NCI-H510A (cell line): ENCODE data around the gene DCLK1.

ENCODE experiments used
- DNase-seq: peaks from one replicate; lab custom pipeline; 2025; lab: John Stamatoyannopoulos, UW

The DCLK1 gene

DNA sequence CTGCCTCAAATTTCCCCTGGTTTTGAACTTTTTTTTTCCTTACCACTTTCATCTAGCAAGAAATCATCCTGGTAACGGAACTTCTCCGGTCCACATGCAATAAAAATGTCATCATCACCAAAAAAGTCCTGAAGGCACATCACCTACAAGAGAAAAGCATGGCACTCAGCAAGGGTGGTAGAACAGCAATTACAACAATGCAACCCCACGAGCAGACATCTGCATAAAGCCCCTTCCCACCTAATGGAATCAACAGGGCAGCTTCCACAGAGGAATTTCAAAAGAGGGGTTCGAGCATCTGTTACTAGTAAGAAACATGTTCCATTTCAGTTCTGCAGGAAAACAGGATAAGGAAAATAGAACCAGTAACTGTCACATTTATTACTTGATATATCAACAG, 183.9 kb downstream of the DCLK1 start:
- no peak for DNase-seq

DNA sequence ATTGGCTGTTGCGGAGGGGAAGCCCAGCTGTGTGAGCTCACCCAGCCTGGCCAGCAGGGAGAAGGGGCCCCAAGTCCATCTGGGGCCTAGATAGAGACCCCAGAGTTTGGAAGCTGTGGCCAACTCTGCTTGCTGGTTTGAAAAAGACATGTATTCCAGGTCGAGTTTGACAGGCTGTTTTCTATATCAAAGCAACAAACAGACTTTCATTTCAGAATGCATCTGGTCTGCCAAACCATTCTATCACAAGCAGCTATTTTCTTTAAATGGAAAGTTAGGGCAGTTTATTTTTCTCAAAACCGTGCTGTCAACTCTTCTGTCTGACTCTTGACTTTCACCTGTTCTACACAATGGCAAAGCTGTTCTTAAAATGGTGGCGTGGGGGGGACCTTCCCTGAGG, 185.8 kb downstream of the DCLK1 start:
- DNase-seq = no peak

DNA sequence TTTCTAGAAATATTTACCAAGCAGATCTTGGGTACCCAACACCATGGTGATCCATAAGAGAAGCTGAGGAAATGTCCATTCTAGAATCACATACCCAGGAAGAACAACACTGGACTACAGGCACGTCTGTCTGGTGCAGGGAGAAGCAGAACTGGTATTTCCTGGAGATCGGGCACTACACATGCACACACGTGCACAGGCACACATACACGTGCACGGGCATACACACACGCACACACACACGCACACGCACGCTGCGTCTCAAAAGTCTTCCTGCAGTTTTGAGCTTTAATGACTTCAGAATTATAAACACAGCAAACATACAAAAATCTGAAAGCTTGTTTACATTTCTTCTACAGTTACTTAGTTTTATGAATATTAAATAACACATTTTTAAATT, 189.8 kb downstream of the DCLK1 start:
- DNase-seq = no peak

GRCh38 chr13:35940734-35941133, 190.4 kb downstream of the DCLK1 start:
- DNase-seq = no peak

DNA sequence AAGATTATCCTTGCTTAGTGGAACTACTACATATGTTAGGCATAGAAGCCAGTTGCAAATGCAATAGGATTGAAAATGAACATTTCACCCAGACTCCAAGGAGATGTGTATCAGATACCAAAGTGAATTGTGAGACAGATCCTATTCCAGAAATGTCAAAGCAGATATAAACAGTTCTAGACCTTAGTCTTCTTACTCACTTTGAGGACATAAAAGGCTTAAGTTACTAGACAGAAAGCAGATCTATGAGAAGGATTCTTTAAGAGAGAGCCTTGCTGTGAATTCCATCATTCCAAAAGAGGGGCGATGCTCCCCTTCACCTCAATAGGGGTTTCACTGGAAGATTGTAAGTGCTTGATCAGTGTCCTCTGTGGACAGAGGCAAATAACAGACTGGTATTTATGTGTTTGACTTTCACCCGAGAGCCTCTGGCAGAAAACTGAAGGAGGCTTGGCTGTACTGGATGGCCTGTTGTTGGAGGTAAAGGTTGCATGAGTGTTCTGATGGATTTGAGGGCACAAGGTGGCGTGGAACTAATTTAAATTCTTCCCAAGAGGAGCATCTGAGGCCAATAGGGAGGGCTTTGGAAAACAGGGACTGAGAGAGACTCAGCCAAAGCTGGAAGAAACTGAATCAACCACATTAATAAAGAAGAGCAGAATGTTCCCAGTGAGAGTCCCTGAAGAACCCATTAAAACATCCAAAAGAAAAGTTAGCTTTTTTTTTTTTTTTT, 194.8 kb downstream of the DCLK1 start:
- DNase-seq = no peak

- no peak for DNase-seq
These were observed 200.2 kb downstream of the DCLK1 start for GRCh38 chr13:35930665-35931631.

DNA sequence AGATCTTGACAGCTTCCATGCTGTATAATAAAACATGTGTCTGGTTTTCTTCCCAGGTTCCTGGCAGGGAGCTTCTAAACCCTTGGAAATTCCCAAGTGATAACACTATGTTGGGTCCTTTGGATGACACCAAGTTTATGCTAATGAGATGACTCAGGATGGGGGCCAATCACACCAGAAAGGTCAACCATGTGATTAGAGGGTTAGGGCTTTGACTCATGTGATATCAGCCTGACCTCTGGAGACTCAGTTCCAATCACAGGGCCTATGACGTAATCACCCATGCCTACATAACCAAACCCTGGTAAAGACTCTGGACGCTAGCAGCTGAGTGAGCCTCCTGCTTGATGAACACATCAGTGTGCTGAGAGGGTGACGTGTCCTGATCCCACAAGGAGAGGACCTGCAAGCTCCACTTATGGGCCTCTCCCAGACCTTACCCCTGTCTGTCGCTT, 203.6 kb downstream of the DCLK1 start:
- DNase-seq = no peak

DNA sequence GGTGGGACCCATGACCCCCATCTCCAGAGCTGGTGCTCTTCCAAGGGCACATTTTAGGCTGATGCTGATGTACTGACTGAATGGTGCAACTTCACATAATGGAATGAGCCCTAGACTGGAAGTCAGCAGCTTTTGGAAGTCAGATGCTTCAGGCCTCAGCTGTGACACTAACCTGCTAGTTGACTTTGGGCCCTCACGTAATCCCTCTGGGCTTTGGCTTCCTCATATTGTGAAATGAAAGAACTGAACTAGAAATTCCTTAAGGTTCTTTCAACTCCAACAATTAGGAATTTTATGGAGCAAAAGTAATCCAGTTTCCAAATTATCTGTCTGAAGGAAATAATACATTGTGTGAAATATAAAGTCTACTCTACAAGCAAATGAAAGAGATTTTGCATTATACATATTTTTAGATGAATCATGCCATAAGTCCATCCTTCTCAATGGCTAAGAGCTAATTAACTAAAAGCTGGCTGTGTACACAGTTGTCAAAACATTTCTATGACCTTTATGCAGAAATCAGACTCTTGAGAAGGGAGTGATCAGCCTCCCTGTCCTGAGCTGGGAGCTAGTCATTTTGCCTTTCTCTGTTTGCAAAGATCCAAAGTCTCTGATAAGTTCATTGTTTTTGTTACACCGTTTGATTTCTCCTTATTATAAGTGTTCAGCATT, 204.2 kb downstream of the DCLK1 start:
- DNase-seq = no peak

- no peak for DNase-seq
These were observed 205.5 kb downstream of the DCLK1 start for GRCh38 chr13:35925669-35926068.

GRCh38 chr13:35923347-35923746, 207.8 kb downstream of the DCLK1 start:
- no peak for DNase-seq

DNA sequence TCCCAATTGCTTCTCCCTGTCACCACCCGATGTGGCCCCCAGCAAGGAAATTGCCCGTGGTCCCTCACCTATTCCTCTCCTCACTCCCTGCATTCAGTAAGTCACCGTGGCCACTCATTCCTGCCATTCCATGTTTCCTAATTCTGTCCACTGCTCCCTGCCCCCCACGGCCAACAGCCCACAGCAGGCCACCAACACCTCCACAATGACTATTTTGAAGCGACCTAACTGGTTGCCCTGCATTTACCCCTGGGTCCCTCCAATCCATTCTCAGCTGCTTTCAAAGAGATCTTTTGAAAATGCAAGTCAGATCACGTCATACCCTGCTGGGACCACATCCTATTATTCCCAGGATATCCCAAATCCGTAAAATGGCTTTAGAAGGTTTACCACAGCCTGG, 210.4 kb downstream of the DCLK1 start:
- DNase-seq = no peak

DNA sequence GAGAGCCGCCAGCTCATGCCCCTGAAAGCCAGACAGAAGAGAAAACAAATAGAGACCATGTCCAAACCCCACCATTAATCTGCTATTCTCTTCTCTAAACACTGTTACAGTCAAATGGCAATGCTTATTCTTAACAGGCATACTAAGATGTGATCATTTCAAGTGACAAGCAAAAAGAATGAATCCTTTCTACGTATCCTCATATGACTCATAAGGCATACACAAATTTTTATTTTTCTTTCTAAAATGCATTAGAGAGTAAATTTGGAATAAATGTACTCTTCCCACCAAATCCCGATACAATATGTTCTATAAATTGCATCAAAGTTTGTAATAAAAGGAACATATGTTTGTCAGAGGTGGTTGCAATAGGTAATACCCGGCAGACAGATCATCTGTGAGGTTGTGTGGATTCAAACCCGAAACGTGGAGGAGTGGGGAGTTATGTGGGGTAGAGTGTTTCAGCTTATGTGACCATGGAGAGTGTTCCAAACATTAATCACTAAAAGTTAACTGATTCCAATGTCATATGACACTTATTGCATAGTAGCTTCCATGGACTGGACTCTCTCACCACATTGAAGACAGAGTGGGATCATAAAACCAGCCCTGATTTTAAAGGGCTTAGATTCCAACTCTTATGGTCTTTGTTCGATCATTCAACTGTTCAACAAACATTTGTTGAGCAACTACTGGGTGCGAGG, 213.1 kb downstream of the DCLK1 start:
- no peak for DNase-seq

DNA sequence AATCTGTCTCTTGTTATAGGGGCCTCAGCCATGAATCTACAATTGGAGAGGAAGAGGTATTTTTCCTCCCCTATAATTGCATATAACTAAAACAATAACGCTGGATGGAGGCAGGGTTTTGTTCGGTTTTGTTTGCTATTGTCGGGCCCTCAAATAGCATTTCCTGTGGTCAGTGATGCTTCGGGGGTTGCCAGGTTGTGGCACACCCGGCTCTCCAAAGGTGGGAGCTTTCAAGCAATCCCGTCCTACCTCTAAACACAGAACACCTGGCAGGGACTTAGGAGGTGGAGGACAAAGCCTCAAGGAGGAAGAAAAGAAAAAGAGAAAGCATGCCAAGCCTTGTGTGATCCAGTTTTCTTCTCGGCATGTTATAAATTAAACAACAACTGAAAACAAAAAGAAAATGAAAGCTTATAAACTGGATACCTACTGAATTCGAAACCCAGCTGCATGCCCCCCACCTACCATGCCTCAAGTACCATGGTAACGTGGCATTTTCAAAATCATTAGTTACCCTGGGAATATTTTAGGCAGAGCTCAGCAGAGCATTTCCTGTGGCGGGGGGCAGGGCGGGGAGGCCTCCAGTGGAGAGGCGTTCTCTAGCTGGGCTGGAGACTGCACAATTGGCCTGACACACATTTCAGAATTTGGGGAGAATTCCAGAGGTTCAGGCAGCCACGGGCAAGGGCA, 213.8 kb downstream of the DCLK1 start:
- no peak for DNase-seq

DNA sequence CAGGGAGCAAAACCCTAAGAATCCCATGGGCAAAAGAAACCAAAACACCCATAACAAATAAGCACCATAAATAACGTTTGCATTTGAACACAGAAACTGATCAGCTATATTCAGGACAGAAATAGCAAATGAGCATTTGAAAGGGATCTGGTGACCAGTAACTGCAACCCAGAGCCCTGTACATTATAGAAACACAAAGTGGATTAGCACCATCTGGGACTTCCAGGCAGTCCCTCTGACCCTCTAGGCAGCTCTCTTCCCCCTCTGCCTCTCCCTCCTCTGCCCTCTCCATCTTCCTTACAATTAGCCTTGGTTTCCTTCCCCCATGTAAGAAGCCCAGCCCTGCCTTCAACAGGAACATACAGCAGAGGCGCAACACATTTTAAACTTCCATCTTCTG, 215.0 kb downstream of the DCLK1 start:
- no peak for DNase-seq

DNA sequence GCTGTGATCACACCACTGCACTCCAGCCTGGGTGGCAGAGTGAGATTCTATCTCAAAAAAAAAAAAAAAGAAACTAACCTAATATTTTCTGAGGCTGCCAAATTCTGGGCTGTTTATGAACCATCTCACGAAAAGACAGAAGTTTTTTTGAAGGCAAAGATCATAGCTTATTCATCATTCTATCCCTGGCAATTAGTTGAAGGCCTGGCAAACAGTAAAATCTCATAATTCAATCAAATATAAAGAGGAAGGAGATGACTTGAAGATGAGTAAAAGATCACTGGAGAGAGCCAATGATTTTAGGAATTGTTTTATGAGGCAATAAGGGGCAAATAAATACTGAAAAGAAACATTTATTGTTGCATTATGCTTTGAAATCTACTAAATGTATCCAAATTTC, 216.5 kb downstream of the DCLK1 start:
- DNase-seq = no peak

- no peak for DNase-seq
These were observed 218.3 kb downstream of the DCLK1 start for GRCh38 chr13:35912841-35913240.

DNA sequence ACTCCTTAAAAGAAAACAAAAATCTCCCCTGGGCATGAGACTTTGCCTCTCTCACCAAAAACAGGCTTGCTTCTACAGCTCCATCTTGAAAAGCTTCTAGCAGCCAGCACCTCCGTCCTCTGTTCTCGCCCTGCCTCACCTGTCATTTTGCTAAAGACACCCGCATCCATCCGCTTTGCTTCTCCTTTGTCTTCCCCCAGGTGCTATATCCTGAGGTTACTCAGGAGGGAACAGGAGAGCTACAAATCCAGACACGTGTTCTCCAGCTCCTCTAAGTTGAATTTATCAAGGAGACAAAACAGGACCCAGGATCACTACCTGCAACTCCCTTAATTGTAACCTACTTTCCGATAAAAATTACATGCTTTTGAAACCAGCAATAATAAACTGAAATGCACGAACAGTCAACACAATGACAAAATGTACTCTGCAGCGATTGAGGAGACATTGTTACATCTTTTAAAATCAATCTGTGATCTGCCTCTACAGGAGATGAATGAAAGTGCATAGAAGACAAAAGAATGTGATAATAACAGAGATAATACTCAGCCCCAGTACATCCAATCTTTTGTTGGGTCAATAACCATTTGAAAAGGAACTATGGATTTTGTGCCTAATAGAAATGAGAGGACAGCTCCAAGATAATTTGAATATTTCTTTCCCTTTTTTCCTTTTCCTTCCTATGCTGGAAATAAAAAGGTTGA, 221.2 kb downstream of the DCLK1 start:
- DNase-seq = no peak

GRCh38 chr13:35909091-35909490, 222.1 kb downstream of the DCLK1 start:
- no peak for DNase-seq

GRCh38 chr13:35908226-35908625, 223.0 kb downstream of the DCLK1 start:
- no peak for DNase-seq

DNA sequence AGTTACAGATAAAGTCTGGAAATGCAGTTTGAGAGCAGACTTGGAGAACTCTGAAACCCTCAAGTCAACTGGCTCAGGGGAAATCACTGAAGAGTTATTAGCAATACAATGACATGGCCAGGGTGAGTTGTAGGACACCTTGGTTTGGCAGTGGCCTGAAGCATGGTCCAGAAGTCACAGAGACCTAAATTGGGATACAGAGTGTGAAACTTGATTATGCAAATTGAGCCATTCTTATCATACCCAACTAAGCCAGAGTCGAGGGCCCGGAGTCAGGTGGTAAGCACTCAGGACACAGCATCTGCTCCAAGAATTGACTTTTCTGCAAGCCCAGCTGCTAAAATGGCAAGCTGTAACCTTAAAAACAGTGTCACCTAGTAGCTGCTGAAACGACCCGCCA, 224.5 kb downstream of the DCLK1 start:
- no peak for DNase-seq

DNA sequence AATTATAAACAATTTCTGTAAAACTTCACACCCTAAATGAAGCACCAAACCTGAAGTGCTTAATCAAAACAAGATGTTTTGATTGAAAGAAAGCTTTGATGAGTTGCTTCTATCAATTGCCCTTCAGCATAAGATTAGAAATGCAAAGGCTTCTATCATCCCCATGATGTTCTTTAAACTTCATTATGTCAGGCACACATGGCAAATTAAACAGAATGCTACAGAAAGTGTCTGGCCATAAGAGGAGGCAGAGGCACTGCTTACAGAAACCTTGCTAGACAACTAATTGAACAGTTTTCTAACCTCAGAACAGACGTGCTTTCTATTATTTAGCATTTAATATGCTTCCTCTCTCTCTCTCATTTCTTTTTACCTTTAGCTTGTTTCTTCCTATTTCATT, 228.1 kb downstream of the DCLK1 start:
- DNase-seq = no peak
